DMS79 (cell line): ENCODE measurements around the gene ACSL6.

Experiments used
- DNase-seq: peaks from one replicate; lab custom pipeline; 2025; lab: John Stamatoyannopoulos, UW

The ACSL6 gene

GRCh38 chr5:132011622-132012343 is at the start of gene ACSL6:
Gene ACSL6 (minus strand): TSS chr5:132011658. CDS start chr5:132011553, 105 bp downstream.
- DNase-seq, result no peak

- no peak for DNase-seq
These were observed 49.2 kb upstream of the ACSL6 start, which contains the start of gene IL3 for GRCh38 chr5:132060501-132061161. Gene IL3 (plus strand): TSS chr5:132060655. CDS start chr5:132060707, 52 bp downstream.

GRCh38 chr5:132059696-132060500 is 48.4 kb upstream of the ACSL6 start:
- no peak for DNase-seq

- no peak for DNase-seq
These were observed 47.7 kb upstream of the ACSL6 start for GRCh38 chr5:132059043-132059695.

GRCh38 chr5:132058646-132059042 is 47.2 kb upstream of the ACSL6 start:
- DNase-seq, result no peak

GRCh38 chr5:132057498-132058255 is 46.2 kb upstream of the ACSL6 start:
- DNase-seq, result no peak

GRCh38 chr5:132056610-132057497 is 45.4 kb upstream of the ACSL6 start:
- no peak for DNase-seq

GRCh38 chr5:132055808-132056609 is 44.6 kb upstream of the ACSL6 start:
- DNase-seq, result no peak

GRCh38 chr5:132055441-132055807 is 44.0 kb upstream of the ACSL6 start:
- DNase-seq, result no peak

- DNase-seq, result no peak
These were observed 43.4 kb upstream of the ACSL6 start for GRCh38 chr5:132054697-132055440.

- no peak for DNase-seq
These were observed 42.7 kb upstream of the ACSL6 start for GRCh38 chr5:132054031-132054696.

GRCh38 chr5:132053483-132053882 is 42.0 kb upstream of the ACSL6 start:
- no peak for DNase-seq

- DNase-seq, result no peak
These were observed 41.1 kb upstream of the ACSL6 start for GRCh38 chr5:132052520-132052919.

- no peak for DNase-seq
These were observed 39.4 kb upstream of the ACSL6 start for GRCh38 chr5:132050661-132051552.

- no peak for DNase-seq
These were observed 38.7 kb upstream of the ACSL6 start for GRCh38 chr5:132050136-132050535.

GRCh38 chr5:132049559-132049958 is 38.1 kb upstream of the ACSL6 start:
- DNase-seq, result no peak

GRCh38 chr5:132049093-132049492 is 37.6 kb upstream of the ACSL6 start:
- no peak for DNase-seq
